Left lung (tissue), 10 donors: ENCODE results near the gene SZT2. TPM values are rescaled to one million over a fixed set of nuclear protein-coding genes. Genes with fewer than 3 reads are reported as not detected.

Experiments
- ATAC-seq: fragments of 200-7000 bp; cut with Tn5 transposase; one replicate; pipeline ENCODE4 v1.9.1; 2020; ENCODE audit warnings: moderate library complexity
- DNase-seq, 4 donors: peaks; one replicate each; pipeline ENCODE4 v3.0.0-alpha.2; 2013 to 2020
- H3K27ac ChIP-seq, 2 donors: fragments of 200-600 bp; sonication (generic) in 1 of 2; one replicate each; pipeline versions ENCODE4 v1.5.0 to v1.8.0; 2020 to 2021
- H3K27me3 ChIP-seq, 2 donors: fragments of 200-600 bp; sonication (generic) in 1 of 2; one replicate each; pipeline versions ENCODE4 v1.5.0 to v1.8.0; 2020 to 2021
- H3K36me3 ChIP-seq, 2 donors: fragments of 200-600 bp; sonication (generic) in 1 of 2; one replicate each; pipeline versions ENCODE4 v1.5.0 to v1.8.0; 2020 to 2021
- H3K4me1 ChIP-seq, 2 donors: fragments of 200-600 bp; one replicate each; pipeline ENCODE4 v1.8.0; 2021
- H3K4me3 ChIP-seq, 2 donors: fragments of 200-600 bp; sonication (generic) in 1 of 2; one replicate each; pipeline versions ENCODE4 v1.5.0 to v1.8.0; 2020 to 2021; ENCODE audit warnings: mild to moderate bottlenecking in 1 of 2
- H3K9me3 ChIP-seq, 2 donors: fragments of 200-600 bp; sonication (generic) in 1 of 2; one replicate each; pipeline versions ENCODE4 v1.5.0 to v1.8.0; 2020 to 2021
- intact Hi-C, 2 donors: fragments of 100-400 bp; cut with DNase I; formaldehyde crosslinking; loops; one replicate each; pipeline versions ENCODE4 v1.11.2 to v1.14.2; 2022
- polyA plus RNA-seq, 6 donors: library from polyadenylated mRNA; unstranded; fragments of 120-200 nt; gene quantifications; one replicate each; pipeline ENCODE4 v1.2.1, GENCODE V29; 2013; ENCODE audit not compliant: insufficient read length in 6 of 6
- total RNA-seq, 2 donors: library from RNA; stranded (reverse); fragmentation: NEBNext Ultra II Directional; extraction: Animal tissue kit (Norgen Biotek cat#: 25700); gene quantifications; one replicate each; pipeline ENCODE4 v1.2.1, GENCODE V29; 2021
- TF ChIP-seq, protein P1 (sequence below), 2 donors: fragments of 200-600 bp; sonication (generic) in 1 of 2; IDR thresholded peaks; one replicate each; pipeline versions ENCODE4 v1.5.0 to v1.8.0; 2021; ENCODE audit warnings: antibody characterized with exemption in 2 of 2
- donor health status: DM: no; HTN: yes; CAD: no.
- donor health status: DM: no; HTN: no; CAD: no.

Gene SZT2
- total and polyA plus RNA-seq, 8 donors, result 25.3 to 68.0 (median 33.1) TPM

DNA sequence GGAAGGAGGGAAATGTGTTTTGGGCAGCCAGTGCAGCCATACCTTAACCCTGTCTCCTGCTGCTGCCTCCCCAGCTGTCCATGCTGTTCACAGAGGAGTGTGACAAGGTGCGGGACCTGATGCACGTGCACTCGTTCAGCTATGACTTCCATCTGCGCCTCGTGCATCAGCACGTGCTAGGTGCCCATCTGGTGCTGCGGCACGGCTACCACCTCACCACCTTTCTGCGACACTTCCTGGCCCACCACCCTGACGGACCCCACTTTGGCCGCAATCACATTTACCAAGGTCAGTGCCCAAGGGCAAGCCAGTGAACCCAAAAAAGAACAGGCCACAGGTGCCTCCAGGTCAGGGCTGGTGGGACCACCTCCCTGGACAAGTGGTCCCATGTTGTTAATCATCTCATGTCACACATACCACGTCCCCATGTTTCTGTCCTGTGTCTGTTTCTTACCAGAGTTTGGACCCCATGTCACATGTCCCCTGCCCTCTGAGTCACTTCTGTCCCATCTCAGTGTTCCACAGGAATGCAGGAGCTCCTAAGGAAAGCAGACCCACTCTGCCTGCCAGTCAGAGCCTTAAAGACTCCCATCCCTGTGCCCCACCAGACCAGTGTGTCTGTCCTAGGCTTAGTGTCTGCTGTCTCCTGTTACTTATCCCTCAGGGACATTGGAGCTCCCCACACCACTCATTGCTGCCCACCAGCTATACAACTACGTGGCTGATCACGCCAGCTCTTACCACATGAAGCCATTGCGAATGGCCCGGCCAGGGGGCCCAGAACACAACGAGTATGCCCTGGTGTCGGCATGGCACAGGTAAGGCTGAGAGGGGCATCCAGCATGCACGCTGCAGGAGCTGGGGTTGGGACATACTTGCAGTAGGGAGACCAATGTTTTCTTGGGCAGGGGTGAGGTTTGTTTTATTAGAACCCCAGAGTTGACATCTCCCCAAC is 57.5 kb downstream of the SZT2 start:
- Histone ChIP-seq H3K36me3 (peaks cover 5 to 100% of the 10 kb centered on the region in 2 donors), H3K27ac (no peak overlapping the region), H3K27me3 (no peaks in the 10 kb centered on the region), H3K9me3 (no peaks in the 10 kb centered on the region), H3K4me3 (no peak overlapping the region), H3K4me1 (peaks cover 0 to 3% of the 10 kb centered on the region in 2 donors)
- TF ChIP-seq, protein P1, sequence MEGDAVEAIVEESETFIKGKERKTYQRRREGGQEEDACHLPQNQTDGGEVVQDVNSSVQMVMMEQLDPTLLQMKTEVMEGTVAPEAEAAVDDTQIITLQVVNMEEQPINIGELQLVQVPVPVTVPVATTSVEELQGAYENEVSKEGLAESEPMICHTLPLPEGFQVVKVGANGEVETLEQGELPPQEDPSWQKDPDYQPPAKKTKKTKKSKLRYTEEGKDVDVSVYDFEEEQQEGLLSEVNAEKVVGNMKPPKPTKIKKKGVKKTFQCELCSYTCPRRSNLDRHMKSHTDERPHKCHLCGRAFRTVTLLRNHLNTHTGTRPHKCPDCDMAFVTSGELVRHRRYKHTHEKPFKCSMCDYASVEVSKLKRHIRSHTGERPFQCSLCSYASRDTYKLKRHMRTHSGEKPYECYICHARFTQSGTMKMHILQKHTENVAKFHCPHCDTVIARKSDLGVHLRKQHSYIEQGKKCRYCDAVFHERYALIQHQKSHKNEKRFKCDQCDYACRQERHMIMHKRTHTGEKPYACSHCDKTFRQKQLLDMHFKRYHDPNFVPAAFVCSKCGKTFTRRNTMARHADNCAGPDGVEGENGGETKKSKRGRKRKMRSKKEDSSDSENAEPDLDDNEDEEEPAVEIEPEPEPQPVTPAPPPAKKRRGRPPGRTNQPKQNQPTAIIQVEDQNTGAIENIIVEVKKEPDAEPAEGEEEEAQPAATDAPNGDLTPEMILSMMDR (IDR thresholded peaks at IDR 0.05), result no peak
- intact Hi-C loops, result no loop called here
- ATAC-seq, result no peak
- DNase-seq, result no peak

DNA sequence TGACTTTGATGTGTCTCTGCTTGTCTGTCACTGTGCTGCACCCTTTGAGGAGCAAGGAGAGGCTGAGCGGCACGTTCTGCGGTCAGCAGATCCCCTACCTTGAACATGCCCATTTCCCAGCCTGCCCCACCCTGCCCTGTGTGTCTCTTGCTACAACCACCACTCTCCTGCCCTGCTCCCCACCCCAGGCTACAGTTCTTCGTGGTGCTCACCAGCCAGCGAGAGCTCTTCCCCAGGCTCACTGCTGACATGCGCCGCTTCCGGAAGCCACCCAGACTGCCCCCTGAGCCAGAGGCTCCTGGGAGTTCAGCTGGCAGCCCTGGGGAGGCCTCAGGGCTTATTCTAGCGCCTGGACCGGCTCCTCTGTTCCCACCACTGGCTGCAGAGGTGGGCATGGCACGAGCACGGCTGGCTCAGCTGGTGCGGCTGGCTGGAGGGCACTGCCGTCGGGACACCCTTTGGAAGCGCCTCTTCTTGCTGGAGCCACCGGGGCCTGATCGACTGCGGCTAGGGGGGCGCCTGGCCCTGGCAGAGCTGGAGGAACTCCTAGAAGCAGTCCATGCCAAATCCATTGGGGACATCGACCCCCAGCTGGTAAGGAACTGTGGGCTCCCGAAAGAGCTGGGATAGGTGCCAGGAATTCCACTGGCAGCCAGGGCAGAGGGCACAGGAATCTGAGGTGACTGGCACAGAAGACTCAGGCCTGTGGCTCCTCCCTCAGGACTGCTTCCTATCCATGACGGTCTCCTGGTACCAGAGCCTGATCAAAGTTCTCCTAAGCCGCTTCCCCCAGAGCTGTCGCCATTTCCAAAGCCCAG is 58.4 kb downstream of the SZT2 start:
- ATAC-seq (no peak), DNase-seq (no peak)

DNA sequence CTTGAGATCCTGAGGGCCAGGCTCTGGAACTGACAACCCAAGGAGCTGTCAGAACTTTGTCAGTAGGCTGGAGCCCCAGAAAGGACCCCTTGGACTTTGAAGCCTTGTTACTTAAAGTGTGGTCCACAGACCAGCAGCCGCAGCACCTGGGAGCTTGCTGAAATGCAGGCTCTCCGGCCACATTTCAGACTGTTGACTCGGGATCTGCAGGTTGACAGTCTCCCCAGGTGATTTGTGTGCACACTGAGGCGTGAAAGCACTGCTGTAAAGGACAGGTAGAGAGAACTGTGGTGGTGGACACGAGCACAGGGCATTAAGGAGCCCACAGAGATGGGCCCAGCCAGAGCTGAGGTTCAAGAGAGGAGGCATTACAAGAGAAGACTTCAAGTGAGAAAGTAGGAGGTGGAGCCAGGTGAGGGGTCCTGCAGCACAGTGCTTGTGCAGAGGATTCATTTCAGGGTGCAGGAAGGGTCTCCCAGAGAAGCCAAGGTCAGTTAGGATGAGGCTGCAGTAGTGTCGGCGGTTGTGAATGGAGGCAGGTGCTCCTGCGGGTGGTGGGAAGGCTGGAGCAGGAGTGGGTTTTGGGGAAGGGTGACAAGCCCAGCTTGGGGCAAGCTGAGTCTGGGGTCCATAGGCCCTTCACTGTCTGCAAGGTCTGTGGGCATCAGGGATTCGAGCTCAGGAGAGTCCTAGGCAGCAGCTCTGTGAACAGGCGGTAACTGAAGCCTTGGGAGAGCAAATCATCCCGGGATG is 59.4 kb downstream of the SZT2 start:
- DNase-seq (no peak), ATAC-seq (no peak)
- TF ChIP-seq, protein P1 (IDR thresholded peaks at IDR 0.05), result no peak
- no peaks in the 10 kb centered on the region for H3K27me3 ChIP-seq
- H3K36me3 ChIP-seq, result peaks cover 5 to 82% of the 10 kb centered on the region in 2 donors
- no peak overlapping the region for H3K4me3 ChIP-seq
- intact Hi-C loops, result no loop called here
- peaks cover 0 to 14% of the 10 kb centered on the region in 2 donors for H3K4me1 ChIP-seq
- no peaks in the 10 kb centered on the region for H3K9me3 ChIP-seq
- no peak overlapping the region for H3K27ac ChIP-seq

More for the DNA sequence above, 58.4 kb downstream of the SZT2 start:
- peaks cover 0 to 11% of the 10 kb centered on the region in 2 donors for H3K4me1 ChIP-seq
- H3K27ac ChIP-seq, result no peak overlapping the region
- H3K9me3 ChIP-seq, result no peaks in the 10 kb centered on the region
- TF ChIP-seq, protein P1 (IDR thresholded peaks at IDR 0.05), result no peak
- intact Hi-C loops, result no loop called here
- peaks cover 5 to 92% of the 10 kb centered on the region in 2 donors for H3K36me3 ChIP-seq
- no peaks in the 10 kb centered on the region for H3K27me3 ChIP-seq
- H3K4me3 ChIP-seq, result no peak overlapping the region

DNA sequence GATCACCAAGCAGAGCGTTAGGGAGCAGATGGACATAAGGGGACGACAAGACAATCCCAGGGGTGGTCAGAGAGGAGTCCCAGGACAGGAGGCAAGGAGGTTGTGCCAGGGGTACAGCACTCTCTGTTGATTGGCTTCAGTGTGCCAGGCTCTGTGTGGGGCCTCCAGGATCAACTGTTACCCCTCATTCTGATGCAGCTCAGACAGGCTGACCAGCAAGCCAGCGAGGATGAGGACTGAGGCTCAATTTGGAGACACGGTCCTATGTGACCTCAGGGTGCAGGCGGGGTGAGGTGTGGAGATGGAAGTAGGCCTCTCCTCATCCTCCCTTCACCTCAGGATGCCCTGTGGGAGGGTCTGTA is 60.0 kb downstream of the SZT2 start:
- no peak for ATAC-seq
- H3K4me1 ChIP-seq, result peaks cover 0 to 14% of the 10 kb centered on the region in 2 donors
- no peaks in the 10 kb centered on the region for H3K9me3 ChIP-seq
- intact Hi-C loops, result no loop called here
- no peak overlapping the region for H3K4me3 ChIP-seq
- H3K36me3 ChIP-seq, result peaks cover 5 to 76% of the 10 kb centered on the region in 2 donors
- H3K27ac ChIP-seq, result no peak overlapping the region
- no peaks in the 10 kb centered on the region for H3K27me3 ChIP-seq
- DNase-seq, result no peak
- TF ChIP-seq, protein P1 (IDR thresholded peaks at IDR 0.05), result no peak
